NCI-H774 (cell line): Measurements from ENCODE around the gene DCTD.

Experiments
- DNase-seq: peaks from one replicate; lab custom pipeline; 2025; lab: John Stamatoyannopoulos, UW

DCTD gene

DNA sequence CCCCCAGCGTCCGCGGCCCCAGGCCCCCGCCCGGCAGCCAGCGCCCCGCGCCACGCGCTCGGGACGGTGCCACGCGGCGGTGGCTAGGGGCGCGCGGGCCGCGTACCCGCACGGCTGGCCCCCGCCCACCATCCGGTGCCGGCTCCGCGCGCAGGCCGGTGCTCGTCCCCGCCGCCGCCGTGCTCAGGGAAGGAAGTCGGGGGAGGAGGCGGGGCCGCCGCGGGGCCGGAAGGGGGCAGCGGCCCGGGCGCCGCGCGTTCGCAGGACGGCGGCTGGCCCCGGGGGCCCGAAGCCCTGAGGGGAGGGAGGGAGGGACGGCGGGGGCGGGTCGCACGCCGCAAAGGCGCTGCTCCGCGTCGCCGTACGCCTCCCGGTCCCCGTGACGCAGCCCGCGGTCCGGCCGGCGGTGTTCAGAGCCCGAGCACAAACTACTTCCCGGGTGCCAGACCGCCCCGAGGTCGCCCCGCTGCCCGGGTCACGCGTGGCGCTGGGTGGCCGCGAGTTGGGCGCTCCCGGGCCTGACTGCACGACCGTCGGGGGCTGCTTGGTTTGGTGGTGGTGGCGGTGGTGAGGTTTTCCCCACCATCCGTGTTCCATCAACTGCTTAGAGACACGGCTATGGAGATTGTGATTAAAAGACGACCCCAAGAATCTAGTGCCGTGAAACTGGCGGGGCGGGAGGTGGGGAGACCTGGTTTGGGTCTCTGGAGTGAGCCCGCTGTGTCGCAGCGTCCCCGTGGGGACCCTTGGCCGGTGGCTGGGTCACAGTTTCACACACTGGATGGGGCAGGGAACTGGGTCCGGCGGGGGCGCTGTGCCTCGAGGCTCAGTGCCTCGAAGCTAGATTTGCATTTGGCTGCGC lies at the start of gene DCTD:
Gene DCTD (minus strand): TSS at position 205 of the 862 bp plus-strand sequence. CDS start 1,818 bp downstream, outside the sequence.
- peak; percentile 19 for DNase-seq

DNA sequence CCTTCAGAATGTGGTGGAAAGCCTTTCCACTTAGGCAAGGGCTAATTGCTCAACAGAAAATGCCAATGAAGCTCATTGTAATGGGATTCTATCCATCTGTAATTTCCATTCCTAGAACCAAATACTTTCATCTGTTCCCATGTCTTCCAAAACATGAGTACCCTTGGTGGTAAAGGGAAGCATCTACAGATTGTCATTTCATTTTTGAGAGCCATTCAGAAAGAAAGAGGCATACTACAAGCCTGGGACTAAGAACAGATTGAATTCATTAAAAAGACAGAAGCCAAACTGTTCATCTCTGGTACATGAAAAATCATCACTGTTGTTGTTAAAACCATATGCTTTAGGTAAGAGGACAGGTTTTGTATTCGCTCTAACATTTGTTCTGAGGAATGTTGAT lies 43.6 kb upstream of the DCTD start:
- no peak for DNase-seq

DNA sequence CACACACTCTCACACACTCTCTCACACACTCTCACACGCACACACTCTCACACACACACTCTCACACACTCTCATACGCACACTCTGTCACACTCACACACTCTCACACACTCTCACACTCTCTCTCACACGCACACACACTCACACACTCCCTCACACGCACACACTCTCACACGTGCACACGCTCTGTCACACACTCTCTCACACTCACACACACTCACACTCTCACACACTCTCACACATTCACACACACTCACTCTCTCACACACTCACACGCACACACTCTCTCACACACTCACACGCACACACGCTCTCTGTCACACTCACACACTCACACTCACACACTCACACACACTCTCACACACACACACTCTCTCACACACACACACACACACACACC lies 43.0 kb upstream of the DCTD start:
- no peak for DNase-seq

DNA sequence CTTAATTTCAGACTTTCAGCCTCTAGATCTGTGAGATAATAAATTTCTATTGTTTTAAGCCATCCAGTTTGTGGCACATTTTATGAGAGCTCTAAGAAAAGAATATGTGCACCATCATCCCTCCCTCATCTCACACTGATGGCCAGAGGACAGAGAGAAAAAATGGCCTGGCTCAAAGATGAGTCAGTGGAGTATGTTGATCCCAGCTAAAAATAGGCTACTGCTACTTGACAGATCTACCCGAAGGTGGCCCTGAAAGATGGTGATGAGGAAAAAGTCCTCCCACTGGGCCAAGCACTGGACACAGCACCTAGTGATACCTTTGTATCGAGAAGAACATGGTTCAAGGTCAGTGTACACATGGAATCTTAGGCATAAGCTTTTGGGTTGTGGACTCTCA lies 38.2 kb upstream of the DCTD start:
- no peak for DNase-seq

DNA sequence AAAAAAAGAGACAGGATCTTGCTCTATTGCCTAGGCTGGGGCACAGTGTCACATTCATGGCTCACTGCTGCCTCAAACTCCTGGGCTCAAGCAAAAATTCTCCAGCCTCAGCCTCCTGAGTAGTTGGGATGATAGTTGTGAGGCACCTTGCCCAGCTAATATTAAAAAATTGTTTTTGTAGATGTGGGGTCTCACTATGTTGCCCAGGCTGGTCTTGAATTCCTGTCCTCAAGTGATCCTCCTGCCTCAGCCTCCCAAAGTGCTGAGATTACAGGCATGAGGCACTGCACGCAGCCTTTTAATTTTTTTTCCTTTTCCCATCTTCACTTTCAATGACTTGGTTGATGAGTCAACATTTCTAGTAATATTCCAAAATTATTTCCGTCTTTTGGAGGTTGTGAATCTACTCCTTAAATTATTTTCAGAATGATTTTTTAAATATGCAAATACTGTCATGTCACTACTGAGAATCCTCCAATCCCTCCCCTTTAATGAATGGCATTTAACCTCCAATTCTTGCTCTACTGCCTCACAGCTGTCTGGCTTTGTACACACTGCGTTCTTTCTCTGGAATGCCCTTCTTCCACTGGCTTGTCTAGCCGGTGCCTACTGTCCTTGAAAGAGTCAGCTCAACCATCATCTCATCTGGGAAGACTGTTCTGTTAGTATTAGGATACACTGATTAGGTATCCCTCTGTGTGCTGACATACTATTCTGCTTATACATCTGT lies 27.5 kb upstream of the DCTD start:
- DNase-seq = no peak

DNA sequence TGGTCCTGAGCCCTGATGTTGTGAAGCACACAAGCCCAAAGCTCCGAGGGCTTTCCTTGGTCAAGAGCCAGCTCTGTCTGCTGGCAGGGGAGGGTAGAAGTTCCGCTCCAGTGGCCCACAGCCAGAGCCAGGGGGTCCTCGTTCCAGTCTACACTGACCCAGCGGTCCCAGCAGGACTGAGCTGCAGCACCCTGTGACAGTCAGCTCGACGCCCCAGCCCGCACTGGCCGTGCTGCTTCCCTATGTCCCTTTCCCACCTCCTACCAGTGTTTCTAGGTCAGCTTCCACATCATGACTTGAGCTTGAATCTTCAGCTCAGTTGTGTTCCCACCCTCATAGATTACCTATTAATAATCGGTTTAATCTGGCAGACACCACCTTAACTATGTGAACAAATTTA lies 22.5 kb upstream of the DCTD start:
- no peak for DNase-seq

DNA sequence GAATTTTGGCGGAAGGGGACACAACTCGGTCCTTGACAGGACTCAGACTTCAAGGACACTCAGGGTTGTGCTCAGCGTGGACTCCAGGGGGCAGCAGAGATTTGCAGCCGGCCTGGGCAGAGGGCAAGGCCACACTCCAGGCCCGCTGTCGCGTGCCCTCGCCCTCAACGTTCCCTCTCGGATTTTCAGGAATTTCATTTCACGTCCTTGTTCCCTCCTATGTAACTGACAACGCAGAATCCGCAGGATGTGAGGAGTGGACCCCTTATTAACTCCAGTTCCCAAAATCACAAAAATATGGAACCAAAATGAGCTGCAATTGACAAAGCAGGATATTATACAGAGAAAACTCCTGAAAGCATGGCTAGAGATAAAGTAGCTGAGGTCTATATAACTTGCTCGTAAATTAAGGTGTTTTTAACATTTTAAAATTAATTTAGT lies 21.0 kb upstream of the DCTD start:
- peak; percentile 12 for DNase-seq

DNA sequence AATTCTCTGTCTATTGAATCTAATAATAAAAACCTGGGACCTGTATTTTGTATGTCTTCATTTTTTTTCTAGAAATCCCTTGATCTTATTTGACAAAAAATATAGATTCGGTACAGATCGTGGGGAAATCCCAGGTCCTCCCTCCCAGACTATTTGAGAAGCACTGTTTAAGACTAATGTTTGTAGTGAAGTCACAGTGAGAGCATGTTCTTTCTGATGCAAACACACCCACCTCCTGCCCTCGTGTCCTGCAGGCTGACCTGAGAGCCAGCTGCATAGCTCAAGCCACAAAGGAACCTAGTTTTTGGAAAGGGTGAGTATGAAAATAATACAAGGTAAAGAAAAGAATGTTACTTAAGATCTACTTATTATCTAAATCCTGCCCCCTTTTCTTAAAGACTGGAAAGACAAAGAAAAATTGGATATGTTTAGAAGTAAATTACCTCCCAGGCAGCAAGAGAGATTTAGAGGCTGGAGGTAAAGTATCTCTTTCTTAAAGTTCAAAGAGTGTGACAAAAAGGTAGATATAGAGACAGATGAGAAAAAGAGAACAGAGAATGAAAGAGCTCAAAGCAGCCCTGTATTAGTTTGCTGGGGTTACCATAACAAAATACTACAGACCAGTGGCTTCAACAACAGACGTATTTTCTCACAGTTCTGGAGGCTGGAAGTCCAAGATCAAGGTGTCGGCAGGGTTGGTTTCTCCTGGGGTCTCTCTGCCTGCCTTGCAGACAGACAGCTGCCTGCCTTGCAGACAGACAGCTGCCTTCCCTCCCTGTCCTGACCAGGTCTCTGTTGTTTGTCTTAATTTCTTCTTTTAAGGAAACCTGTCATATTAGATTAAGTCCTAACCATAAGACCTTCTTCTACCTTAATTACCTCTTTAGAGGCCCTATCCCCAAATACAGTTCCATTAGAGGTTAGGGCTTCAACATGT lies 20.4 kb upstream of the DCTD start:
- DNase-seq = no peak

DNA sequence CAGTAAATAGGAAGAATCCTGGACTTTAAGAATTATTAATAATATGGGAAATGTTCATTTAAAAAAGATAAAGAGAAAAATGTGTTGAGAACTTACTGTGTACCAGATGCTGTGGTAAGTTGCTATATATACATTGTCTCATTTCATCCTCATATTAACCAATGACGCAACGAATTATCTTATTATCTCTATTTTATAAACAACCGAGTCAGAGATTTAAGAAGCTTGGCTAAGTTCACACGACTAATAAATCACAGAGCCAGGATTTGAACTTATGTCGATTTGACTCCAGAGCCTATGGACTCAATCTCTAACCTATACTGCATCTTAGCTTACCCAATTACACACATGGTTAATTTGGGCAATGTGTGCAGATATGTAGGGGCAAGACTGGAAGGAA lies 15.5 kb upstream of the DCTD start:
- DNase-seq = no peak

DNA sequence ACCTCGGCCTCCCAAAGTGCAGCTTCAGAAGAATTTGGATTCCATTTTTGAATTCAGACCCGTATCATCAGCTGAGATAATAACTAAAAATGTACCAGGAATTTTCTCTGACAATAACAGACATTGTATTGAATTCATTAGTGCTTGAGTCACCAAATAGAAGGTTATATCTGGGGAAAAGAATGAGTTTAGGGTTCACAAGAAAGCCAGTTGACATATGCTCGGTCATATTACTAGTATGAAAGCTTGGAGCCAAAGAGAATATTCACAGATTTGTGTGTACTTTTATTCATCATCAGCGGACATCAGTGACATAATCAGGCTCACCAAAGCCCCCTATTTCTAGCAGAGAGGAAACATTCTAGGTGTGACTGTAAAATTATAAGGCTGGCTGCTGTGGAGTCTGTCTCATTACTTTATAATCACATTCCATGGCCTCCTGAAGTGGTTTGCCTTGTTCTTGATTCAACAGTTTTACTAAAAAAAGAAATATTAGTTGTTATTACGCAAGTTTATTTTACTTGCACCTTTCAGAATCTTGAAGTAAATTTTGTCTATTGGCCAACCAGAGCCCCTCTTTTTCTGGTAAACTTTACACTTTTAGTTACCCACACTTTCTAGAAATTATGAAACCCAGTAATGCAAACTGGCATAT lies 14.6 kb upstream of the DCTD start:
- DNase-seq = no peak

DNA sequence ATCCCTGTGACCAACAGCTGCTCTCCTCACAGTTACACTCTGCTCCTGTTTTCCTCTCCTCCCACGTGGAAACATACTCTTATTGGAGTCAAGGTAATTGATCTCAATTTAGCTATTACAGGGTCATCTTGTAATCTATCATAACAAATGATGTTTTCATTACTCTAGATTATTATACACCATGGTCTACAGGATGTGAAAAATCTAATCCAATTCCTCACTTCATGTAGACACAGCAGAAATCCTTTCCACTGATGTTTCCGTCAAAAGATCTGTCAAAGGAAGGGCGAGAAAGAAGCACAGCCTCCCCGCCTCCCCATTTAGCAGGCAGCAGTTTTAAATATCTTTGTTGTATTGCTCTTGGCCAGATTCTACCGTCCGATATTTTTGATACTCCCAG lies 13.7 kb upstream of the DCTD start:
- DNase-seq = no peak

DNA sequence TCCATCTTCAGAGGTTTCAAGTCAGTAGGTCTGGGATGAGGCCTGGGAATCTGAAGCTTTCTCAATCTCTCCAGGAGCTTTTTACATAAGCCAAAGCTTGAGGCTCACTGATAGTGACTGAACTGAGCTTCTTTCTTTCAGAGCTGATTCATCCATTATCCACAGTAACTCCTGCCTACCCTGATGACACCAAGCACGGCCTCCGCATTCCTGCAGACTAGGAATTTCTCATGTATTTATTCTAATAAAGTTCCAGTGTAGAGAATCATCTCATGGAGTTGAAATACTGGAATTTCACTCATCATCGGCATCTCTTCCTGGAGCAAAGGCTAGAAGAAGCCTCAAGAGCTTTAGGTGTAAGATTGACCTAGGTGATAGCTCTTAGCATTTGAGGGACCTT lies 12.1 kb upstream of the DCTD start:
- DNase-seq = no peak

DNA sequence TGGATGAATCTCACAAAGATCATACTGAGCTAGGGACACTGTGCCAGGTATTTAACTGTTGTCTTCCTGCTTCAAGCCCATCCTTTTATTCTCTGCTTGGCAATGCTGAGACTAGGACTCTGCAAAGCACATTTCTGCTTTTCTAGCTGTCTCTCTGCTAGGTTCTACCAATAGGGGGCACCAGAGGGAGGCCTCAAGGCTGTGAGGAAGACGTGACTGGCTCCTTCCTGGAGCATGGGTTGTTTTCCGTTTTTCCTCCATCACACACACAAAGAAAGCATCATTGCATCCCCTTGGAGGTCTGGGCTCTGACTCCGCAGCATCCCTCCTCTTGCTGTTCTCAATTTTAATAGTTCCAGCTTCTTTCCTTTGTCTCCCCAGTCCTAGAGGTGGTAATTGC lies 10.9 kb upstream of the DCTD start:
- DNase-seq = no peak

DNA sequence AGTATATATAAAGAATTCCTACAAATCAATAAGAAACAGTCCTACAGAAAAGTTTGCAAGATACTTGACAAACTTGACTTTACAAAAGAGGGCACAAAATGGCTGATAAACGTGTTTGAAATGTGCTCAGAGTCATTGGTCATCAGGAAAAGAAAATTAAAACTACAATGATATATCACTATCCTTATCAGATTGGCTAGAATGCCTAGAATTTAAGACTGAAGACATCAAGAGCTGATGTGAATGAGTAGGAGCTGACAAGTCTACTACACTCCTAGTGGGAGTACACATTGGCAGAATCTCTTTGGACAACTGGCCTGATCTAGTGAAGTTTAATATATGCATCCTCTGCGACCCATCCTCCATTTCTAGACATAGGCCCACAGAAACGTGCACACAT lies 10.3 kb upstream of the DCTD start:
- no peak for DNase-seq

DNA sequence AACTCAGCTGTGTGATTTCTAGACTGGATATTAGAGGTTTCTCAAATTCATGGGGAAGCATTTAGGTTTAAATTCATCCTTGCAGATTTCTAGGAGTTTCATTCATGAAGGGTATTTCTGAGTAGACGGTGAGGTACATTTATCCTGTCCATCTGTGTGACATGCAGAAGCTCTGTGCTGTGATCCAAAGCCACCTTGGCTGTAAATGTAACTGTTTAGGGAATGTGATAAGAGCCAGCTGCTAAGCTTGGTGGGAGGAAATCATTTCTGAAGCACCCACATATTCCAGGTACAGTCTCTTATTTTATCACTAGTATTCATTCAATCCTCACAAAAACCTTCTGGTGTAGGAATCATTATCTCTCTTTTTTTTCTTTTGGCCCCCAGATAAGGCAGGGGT lies 8.7 kb upstream of the DCTD start:
- DNase-seq = no peak

DNA sequence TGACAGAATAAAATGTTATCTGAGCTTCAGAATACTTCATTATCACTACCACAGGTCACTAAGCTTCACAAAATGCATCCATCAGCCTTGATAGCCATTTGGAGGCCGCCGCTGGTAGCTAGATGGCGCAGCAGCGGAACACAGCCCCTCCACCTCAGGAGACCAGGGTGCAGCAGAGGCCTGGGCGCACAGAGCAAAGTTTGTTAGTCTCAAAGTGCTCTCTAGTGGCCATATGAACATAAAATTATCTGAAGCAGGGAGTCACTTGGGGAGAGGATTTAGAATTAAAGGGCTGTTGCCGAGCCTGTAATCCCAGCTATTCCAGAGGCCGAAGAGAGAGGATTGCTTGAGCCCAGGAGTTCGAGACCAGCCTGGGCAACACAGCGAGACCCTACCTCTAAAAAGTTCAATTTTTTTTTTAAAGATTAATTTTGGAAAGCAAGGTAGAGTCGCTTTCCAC lies 8.1 kb upstream of the DCTD start:
- DNase-seq = peak; percentile 14

DNA sequence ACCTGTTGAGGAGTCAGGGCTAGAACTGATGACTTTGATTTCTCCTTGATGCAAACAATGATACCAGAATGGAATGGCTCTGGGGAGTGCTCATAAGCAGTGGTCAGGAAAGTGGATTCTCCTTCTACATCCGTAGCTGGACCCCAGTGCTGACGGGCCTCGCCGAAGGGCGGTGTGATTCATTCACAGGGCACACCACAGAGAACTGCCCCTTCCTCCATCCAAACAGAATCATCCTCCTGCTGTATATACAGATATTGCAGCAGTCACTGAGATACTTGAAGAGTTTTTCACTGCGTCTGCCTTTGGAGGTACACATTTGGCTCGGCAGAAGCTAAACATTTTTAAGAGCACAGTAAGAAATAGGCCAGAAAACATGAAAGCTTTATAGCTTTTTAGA lies 7.3 kb upstream of the DCTD start:
- DNase-seq = no peak

DNA sequence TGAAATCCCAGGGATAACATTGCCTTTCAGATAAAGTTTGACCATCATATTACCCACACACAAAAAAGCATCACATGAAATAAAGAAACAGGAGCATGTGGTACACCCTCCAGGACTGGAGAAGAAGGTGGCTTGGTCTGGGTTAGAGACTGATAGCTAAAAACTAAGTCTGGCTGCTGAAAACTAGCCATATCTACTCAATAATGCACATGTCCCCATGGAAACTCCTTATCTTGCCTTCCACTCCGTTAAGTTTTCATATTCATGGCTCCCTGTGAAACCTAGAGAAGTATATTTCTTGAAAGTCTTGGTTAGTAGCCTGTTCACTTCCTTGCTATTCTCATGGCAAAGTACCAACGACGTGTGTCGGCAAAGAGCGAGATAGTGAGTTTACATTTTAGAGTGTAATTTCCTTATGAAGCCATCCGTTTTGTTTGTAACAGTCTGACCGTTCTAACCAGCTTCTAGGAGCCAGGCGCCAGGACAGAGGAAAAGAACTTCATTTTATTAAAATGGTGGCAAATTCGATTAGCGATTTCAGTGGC lies 6.7 kb upstream of the DCTD start:
- DNase-seq = no peak

DNA sequence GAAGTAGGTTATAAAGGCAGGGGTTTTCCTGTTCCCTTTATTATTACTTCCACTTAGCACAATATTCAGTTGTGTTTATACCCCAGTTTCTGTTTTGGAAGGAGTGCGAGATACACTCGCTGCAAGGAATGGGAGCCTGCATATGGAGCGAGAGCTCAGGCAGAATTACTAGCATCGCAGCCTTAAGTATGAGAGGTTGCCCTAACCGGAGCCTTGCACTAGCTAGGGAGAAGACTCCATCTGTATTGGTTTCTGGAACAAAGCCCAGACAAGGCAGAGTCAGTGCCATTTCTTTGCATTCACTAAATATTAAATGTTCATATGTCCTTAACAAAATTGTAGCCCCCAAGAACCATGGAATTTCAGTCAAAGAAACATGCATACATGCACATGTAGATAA lies 6.2 kb upstream of the DCTD start:
- DNase-seq = no peak

DNA sequence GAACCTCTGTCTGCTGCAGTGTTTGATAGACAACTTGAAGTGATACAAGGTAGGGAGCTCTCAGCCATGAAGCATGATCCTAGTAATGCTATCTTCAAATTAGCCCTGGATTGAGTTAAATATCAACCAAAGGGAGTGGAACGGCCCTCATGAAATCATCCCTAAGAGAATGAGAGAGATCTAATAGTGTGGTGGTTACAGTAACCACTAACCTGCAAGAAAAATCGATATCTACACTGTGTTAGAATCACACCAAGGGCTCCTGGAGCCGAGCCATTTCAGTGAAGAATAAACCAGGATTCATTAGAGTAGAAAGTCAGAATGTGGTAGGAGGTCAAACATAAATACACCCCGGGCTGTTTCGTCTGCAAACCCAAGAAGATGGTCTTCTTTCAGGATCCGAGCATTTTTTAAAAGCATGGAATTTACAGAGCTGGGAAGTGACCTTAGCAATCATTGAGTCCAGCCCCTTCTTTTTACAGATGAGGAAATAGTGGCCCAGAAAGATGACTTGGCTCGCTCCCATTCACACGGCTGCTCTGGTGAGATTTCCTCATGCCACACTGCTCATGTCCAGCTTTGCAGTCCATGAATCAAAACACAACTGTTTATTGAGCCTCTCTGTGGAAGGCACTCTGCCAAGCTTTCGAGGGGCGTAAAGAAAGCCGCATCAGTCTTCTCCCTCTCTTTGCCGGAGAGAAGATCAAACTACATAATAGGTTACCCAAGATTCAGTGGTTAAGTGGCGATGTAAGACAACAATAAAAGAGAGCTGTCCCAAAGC lies 5.5 kb upstream of the DCTD start:
- no peak for DNase-seq

DNA sequence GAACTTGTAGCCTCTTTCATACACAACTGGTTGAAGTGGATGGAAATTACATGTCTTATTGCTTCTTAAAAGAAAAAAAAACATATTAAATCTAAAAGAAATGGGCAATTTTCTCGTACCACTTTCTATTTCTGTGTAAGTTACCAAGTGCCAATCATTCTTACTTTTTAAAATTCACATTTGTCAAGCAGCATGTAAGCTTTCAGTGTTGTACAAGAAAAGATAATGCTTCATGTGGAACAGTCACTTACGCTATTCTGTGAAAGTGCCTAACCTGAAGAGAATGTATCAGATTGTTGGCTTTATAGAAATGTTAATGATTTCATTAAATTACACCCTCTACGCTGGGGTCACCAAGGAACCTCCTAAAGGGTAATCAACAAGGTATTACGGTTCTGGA lies 4.4 kb upstream of the DCTD start:
- DNase-seq = no peak
